AG04450 (cell line): ENCODE measurements around the gene NFATC2. TPM values are rescaled to one million over a fixed set of nuclear protein-coding genes. Genes with fewer than 3 reads are reported as not detected.

ENCODE experiments used
- CTCF ChIA-PET: fragments of 300-600, 350-600 bp; formaldehyde crosslinking; extraction: SDS; loops from one replicate; lab custom pipeline; 2022; ENCODE audit warnings: antibody characterized with exemption, inconsistent platforms; lab: Charles Lee
- POLR2A ChIA-PET: fragments of 350-600 bp; formaldehyde crosslinking; extraction: SDS; loops from one replicate; lab custom pipeline; 2021; ENCODE audit warnings: antibody characterized with exemption, inconsistent platforms; lab: Yijun Ruan, JAX
- DNase-seq: peaks from one replicate; pipeline ENCODE4 v3.0.0-alpha.2; 2011; ENCODE audit warnings: low read depth, low spot score
- H3K27ac ChIP-seq: one replicate; pipeline ENCODE4 v1.5.1; 2012; ENCODE audit warnings: low read depth, low read length, control low read depth
- H3K27me3 ChIP-seq: one replicate; pipeline ENCODE4 v1.6.0; 2012; ENCODE audit warnings: low read length; ENCODE audit not compliant: control insufficient read depth, insufficient read depth
- H3K4me3 ChIP-seq: 2 replicates; pipeline ENCODE4 v1.5.1; 2011; ENCODE audit warnings: mild to moderate bottlenecking, low read depth, low read length, control low read depth
- H3K9me3 ChIP-seq: 2 replicates; pipeline ENCODE4 v1.5.1; 2012; ENCODE audit warnings: low read length; ENCODE audit not compliant: control insufficient read depth, insufficient read depth
- polyA plus RNA-seq: library from polyadenylated mRNA; depleted of rRNA; stranded (reverse); fragments of >200 nt; gene quantifications from 2 replicates; pipeline ENCODE4 v1.2.3, GENCODE V29; 2011
- TF ChIP-seq, protein P1 (sequence below): IDR thresholded peaks from 2 replicates; pipeline ENCODE4 v1.5.1; 2011; ENCODE audit warnings: low read depth, low read length, control low read depth, inconsistent platforms

NFATC2 gene
- polyA plus RNA-seq, 1 experiment, result 0.07 TPM

GRCh38 chr20:51359947-51360346 lies 182.6 kb downstream of the NFATC2 start:
- Histone ChIP-seq H3K27me3 (no peaks in the 10 kb centered on the region), H3K27ac (peak overlapping the region; percentile 82), H3K9me3 (peaks cover 12% of the 10 kb centered on the region; the same call in 1 of the 2 replicates), H3K4me3 (no peak overlapping the region)
- ChIA-PET CTCF (interaction anchor here (1.4 to 4.3 kb wide), 2 partner anchors 235 to 372 kb away, joined by 3 to 23 read pairs; no protein-coding TSS in a partner anchor), POLR2A (interaction anchor here (1.0 to 1.3 kb wide), 3 partner anchors 9 to 32 kb away, joined by 4 to 10 read pairs (median 5); no protein-coding TSS in a partner anchor)
- TF ChIP-seq, protein P1, sequence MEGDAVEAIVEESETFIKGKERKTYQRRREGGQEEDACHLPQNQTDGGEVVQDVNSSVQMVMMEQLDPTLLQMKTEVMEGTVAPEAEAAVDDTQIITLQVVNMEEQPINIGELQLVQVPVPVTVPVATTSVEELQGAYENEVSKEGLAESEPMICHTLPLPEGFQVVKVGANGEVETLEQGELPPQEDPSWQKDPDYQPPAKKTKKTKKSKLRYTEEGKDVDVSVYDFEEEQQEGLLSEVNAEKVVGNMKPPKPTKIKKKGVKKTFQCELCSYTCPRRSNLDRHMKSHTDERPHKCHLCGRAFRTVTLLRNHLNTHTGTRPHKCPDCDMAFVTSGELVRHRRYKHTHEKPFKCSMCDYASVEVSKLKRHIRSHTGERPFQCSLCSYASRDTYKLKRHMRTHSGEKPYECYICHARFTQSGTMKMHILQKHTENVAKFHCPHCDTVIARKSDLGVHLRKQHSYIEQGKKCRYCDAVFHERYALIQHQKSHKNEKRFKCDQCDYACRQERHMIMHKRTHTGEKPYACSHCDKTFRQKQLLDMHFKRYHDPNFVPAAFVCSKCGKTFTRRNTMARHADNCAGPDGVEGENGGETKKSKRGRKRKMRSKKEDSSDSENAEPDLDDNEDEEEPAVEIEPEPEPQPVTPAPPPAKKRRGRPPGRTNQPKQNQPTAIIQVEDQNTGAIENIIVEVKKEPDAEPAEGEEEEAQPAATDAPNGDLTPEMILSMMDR, result no peak
- no peak for DNase-seq

DNA sequence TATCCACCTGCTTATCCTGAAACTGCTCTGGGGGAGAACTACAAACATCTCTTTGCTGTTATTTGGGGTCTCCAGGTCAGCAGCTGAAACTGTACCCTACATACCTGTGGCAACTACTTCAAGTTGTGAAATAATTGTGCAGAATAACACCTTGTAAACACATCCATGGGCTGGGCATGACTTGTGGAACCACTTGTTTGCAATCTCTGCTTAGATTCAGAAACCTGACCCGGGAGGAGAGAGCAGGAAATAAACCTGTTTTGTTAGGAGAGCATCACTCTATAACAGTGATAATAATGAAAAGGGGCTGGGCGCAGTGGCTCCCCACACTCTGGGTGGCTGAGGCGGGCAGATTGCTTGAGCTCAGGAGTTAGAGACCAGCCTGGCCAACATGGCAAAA lies 183.1 kb downstream of the NFATC2 start:
- Histone ChIP-seq H3K27ac (no peak overlapping the region), H3K9me3 (peaks cover 12% of the 10 kb centered on the region; the same call in 1 of the 2 replicates), H3K4me3 (no peak overlapping the region), H3K27me3 (no peaks in the 10 kb centered on the region)
- TF ChIP-seq, protein P1, result no peak
- CTCF ChIA-PET, result interaction anchor here (1.3 to 4.3 kb wide), 2 partner anchors 344 to 372 kb away, joined by 3 to 23 read pairs; no protein-coding TSS in a partner anchor
- no peak for DNase-seq
- POLR2A ChIA-PET, result no interaction called here

DNA sequence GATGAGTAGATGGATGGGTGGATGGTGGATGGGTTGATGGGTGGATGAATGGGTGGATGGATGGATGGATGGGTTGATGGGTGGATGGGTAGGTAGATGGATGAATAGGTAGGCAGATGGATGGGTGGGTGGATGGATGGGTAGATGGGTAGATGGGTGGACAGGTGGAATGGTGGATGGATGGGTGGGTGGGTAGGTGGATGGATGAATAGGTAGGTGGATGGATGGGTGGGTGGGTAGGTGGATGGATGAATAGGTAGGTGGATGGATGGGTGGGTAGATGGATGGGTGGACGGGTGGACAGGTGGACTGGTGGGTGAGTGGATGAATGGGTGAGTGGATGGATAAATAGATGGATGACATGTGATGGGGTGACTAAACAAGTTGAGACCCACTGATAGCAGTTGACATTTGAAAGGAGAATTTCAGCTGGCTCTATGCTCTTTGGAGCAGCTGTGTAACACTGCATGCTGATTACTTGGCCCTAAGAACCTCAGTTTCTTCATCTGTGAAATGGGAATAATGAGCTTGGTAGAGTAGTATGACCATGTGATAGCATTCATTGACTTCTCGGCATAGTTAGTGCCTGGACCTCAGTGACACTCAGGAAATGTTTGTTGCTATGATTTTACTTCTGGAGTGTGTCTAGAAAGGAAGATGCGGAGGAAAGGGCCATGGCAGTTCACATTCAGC lies 184.3 kb downstream of the NFATC2 start:
- ChIA-PET POLR2A (no interaction called here), CTCF (interaction anchor here (1.3 to 4.3 kb wide), 2 partner anchors 343 to 371 kb away, joined by 3 to 23 read pairs; no protein-coding TSS in a partner anchor)
- H3K27ac ChIP-seq, result no peak overlapping the region
- TF ChIP-seq, protein P1, result no peak
- no peaks in the 10 kb centered on the region for H3K27me3 ChIP-seq
- H3K4me3 ChIP-seq, result no peak overlapping the region
- peaks cover 10% of the 10 kb centered on the region; the same call in 1 of the 2 replicates for H3K9me3 ChIP-seq
- no peak for DNase-seq

GRCh38 chr20:51357543-51357942 lies 185.0 kb downstream of the NFATC2 start:
- no peak overlapping the region for H3K27ac ChIP-seq
- no peaks in the 10 kb centered on the region for H3K27me3 ChIP-seq
- ChIA-PET CTCF (no interaction called here), POLR2A (no interaction called here)
- H3K4me3 ChIP-seq, result no peak overlapping the region
- H3K9me3 ChIP-seq, result peaks cover 4% of the 10 kb centered on the region; the same call in 1 of the 2 replicates
- TF ChIP-seq, protein P1, result no peak
- DNase-seq, result no peak

DNA sequence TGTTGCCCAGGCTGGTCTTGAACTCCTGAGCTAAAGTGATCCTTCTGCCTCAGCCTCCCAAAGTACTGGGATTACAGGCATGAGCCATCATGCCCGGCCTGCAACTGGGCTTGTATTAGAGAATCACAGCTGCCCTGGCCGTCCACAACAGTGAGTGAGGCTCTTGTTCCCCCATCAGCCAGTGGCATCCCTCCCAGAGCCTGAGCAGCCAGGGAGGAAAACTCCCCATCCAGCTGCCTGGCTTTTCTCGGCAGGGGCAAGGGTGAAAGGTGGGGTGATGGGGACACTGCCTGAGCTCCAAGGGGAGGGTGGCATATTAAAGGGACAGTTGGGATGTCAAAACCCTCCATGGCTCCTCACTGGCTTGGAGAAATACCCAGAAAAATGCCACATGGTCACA lies 185.6 kb downstream of the NFATC2 start:
- no peak for DNase-seq
- CTCF ChIA-PET, result no interaction called here
- H3K27me3 ChIP-seq, result no peaks in the 10 kb centered on the region
- H3K4me3 ChIP-seq, result no peak overlapping the region
- no peak overlapping the region for H3K27ac ChIP-seq
- TF ChIP-seq, protein P1, result no peak
- no peaks in the 10 kb centered on the region for H3K9me3 ChIP-seq
- POLR2A ChIA-PET, result no interaction called here
